H1 (cell line): ENCODE measurements around the gene PRKN. TPM values are rescaled to one million over a fixed set of nuclear protein-coding genes. Genes with fewer than 3 reads are reported as not detected.

Experiments used
- CTCF ChIA-PET: fragments of 300-600 bp; sonication (Branson Sonifier 250); formaldehyde crosslinking; loops from one replicate; lab custom pipeline; 2021; ENCODE audit not compliant: partially characterized antibody; lab: Charles Lee
- POLR2A ChIA-PET: fragments of 300-600 bp; sonication (Branson Sonifier 250); formaldehyde crosslinking; loops from one replicate; lab custom pipeline; 2021; ENCODE audit warnings: inconsistent platforms; ENCODE audit not compliant: partially characterized antibody; lab: Charles Lee
- DNase-seq, 2 experiments: peaks; one replicate each; pipeline versions ENCODE4 v3.0.0 to v3.0.0-alpha.2; 2010 to 2022; ENCODE audit warnings: low spot score in 2 of 2, low read depth in 1 of 2, mixed read lengths in 1 of 2
- FAIRE-seq: peaks from 2 replicates; lab custom pipeline; 2011; peaks lifted over from hg19 to GRCh38; lab: Jason Lieb, UNC
- H2AFZ ChIP-seq: 2 replicates; pipeline ENCODE4 v1.8.1; 2012; ENCODE audit warnings: low read length, inconsistent platforms
- H2AK5ac ChIP-seq: 2 replicates; pipeline ENCODE4 v1.6.1; 2013; ENCODE audit warnings: low read depth, low read length
- H2BK120ac ChIP-seq: replicated peaks from 2 replicates; pipeline ENCODE3; 2013; ENCODE audit warnings: low read depth, low read length, inconsistent platforms
- H2BK12ac ChIP-seq: 2 replicates; pipeline ENCODE4 v1.6.1; 2013; ENCODE audit warnings: low read depth, low read length
- H2BK15ac ChIP-seq: 2 replicates; pipeline ENCODE4 v1.6.1; 2013; ENCODE audit warnings: low read length
- H2BK20ac ChIP-seq: 2 replicates; pipeline ENCODE4 v1.6.1; 2013; ENCODE audit warnings: low read length
- H2BK5ac ChIP-seq: 2 replicates; pipeline ENCODE4 v1.6.1; 2013; ENCODE audit warnings: low read depth, low read length
- H3K14ac ChIP-seq: 2 replicates; pipeline ENCODE4 v1.6.1; 2013; ENCODE audit warnings: inconsistent platforms; ENCODE audit not compliant: insufficient read length
- H3K18ac ChIP-seq: 2 replicates; pipeline ENCODE4 v1.6.1; 2013; ENCODE audit warnings: low read length; ENCODE audit errors: extremely low read depth
- H3K23ac ChIP-seq: 2 replicates; pipeline ENCODE4 v1.6.1; 2013; ENCODE audit warnings: inconsistent platforms; ENCODE audit not compliant: insufficient read length
- H3K23me2 ChIP-seq: 2 replicates; pipeline ENCODE4 v1.6.1; 2013; ENCODE audit warnings: low read depth, low read length
- H3K27ac ChIP-seq: 2 replicates; pipeline ENCODE4 v1.6.1; 2011; ENCODE audit warnings: low read depth, low read length, inconsistent platforms
- H3K27me3 ChIP-seq, 4 experiments: replicated peaks in 1 of 4; 1 replicate in 1 of 4; 2 replicates in 3 of 4; pipeline versions ENCODE4 v1.6.1 to v1.8.1; 2011 to 2013; ENCODE audit warnings: low read length in 3 of 4, mild to moderate bottlenecking in 3 of 4, inconsistent platforms in 2 of 4, mixed read lengths in 2 of 4, moderate library complexity in 1 of 4; ENCODE audit not compliant: control insufficient read depth in 3 of 4, insufficient read depth in 3 of 4; ENCODE audit errors: extremely low read depth in 1 of 4
- H3K36me3 ChIP-seq, 4 experiments: 2 replicates each; pipeline versions ENCODE4 v1.6.1 to v1.8.1; 2011 to 2013; ENCODE audit warnings: mild to moderate bottlenecking in 4 of 4, low read length in 3 of 4, moderate library complexity in 2 of 4, control low read depth in 1 of 4, inconsistent platforms in 1 of 4; ENCODE audit not compliant: insufficient read depth in 4 of 4, control insufficient read depth in 2 of 4
- H3K4ac ChIP-seq: replicated peaks from 2 replicates; pipeline ENCODE3; 2013; ENCODE audit warnings: low read length, low read depth, mixed read lengths, inconsistent platforms; ENCODE audit not compliant: insufficient read length
- H3K4me1 ChIP-seq, 4 experiments: replicated peaks in 1 of 4; 1 replicate in 1 of 4; 2 replicates in 3 of 4; pipeline versions ENCODE4 v1.6.1 to v1.8.1; 2011 to 2013; ENCODE audit warnings: low read length in 3 of 4, inconsistent platforms in 2 of 4, mixed read lengths in 1 of 4; ENCODE audit not compliant: insufficient read depth in 4 of 4, control insufficient read depth in 3 of 4
- H3K4me2 ChIP-seq, 2 experiments: 2 replicates each; pipeline versions ENCODE4 v1.6.1 to v1.8.1; 2011 to 2013; ENCODE audit warnings: low read depth in 2 of 2, low read length in 2 of 2, control low read depth in 1 of 2, inconsistent platforms in 1 of 2, mild to moderate bottlenecking in 1 of 2; ENCODE audit not compliant: insufficient read depth in 1 of 2
- H3K4me3 ChIP-seq, 4 experiments: fragments of 200-600, 300-600 bp in 1 of 4; sonication (generic), shearing (Covaris generic), sonication (Bioruptor Twin) in 1 of 4; 2 replicates each; pipeline versions ENCODE4 v1.5.1 to v1.8.1; 2011 to 2016; ENCODE audit warnings: low read length in 4 of 4, low read depth in 3 of 4, control low read depth in 2 of 4, inconsistent platforms in 2 of 4, mild to moderate bottlenecking in 2 of 4, mixed read lengths in 1 of 4, moderate library complexity in 1 of 4; ENCODE audit not compliant: insufficient read depth in 2 of 4; ENCODE audit errors: extremely low read depth in 1 of 4
- H3K56ac ChIP-seq: replicated peaks from 2 replicates; pipeline ENCODE3; 2013; ENCODE audit warnings: low read depth, mild to moderate bottlenecking, mixed read lengths, low read length, inconsistent platforms; ENCODE audit not compliant: insufficient read length
- H3K79me1 ChIP-seq: 2 replicates; pipeline ENCODE4 v1.6.1; 2013; ENCODE audit warnings: low read depth, low read length, control low read depth
- H3K79me2 ChIP-seq, 2 experiments: 2 replicates each; pipeline versions ENCODE4 v1.6.1 to v1.8.1; 2012 to 2013; ENCODE audit warnings: low read length in 2 of 2, mild to moderate bottlenecking in 2 of 2, inconsistent platforms in 1 of 2; ENCODE audit not compliant: insufficient read depth in 2 of 2, control insufficient read depth in 1 of 2
- H3K9ac ChIP-seq, 4 experiments: replicated peaks in 1 of 4; 1 replicate in 1 of 4; 2 replicates in 3 of 4; pipeline versions ENCODE4 v1.6.1 to v1.8.1; 2011 to 2013; ENCODE audit warnings: low read depth in 3 of 4, low read length in 3 of 4, control low read depth in 2 of 4, mild to moderate bottlenecking in 2 of 4, moderate library complexity in 2 of 4, inconsistent platforms in 1 of 4; ENCODE audit errors: extremely low read depth in 1 of 4
- H3K9me3 ChIP-seq, 2 experiments: 2 replicates each; pipeline versions ENCODE4 v1.6.1 to v1.8.1; 2012 to 2013; ENCODE audit warnings: mild to moderate bottlenecking in 2 of 2, moderate library complexity in 2 of 2, control low read depth in 1 of 2, inconsistent platforms in 1 of 2, low read depth in 1 of 2, low read length in 1 of 2, mixed read lengths in 1 of 2; ENCODE audit not compliant: insufficient read depth in 2 of 2
- H4K20me1 ChIP-seq, 2 experiments: replicated peaks in 1 of 2; 2 replicates each; pipeline versions ENCODE3 to v1.8.1; 2011 to 2013; ENCODE audit warnings: inconsistent platforms in 2 of 2, low read length in 2 of 2, mild to moderate bottlenecking in 1 of 2; ENCODE audit not compliant: insufficient read depth in 2 of 2, control insufficient read depth in 1 of 2
- H4K5ac ChIP-seq: 2 replicates; pipeline ENCODE4 v1.6.1; 2013; ENCODE audit warnings: low read length, low read depth, mixed read lengths, inconsistent platforms; ENCODE audit not compliant: insufficient read length
- H4K8ac ChIP-seq: 2 replicates; pipeline ENCODE4 v1.8.0; 2013; ENCODE audit warnings: mild to moderate bottlenecking, moderate library complexity, low read length, inconsistent platforms; ENCODE audit not compliant: insufficient read depth; ENCODE audit errors: extremely low read depth
- H4K91ac ChIP-seq: replicated peaks from 2 replicates; pipeline ENCODE3; 2013; ENCODE audit warnings: low read length, mixed read lengths, inconsistent platforms; ENCODE audit not compliant: insufficient read length
- EGR1 ChIP-seq: IDR thresholded peaks from 2 replicates; pipeline ENCODE4 v1.6.1; 2011; ENCODE audit warnings: low read depth, low read length, borderline replicate concordance
- HDAC6 ChIP-seq: IDR thresholded peaks from one replicate; pipeline ENCODE4 v1.7.1; 2012; ENCODE audit warnings: low read depth, mild to moderate bottlenecking, inconsistent platforms, low read length, moderate library complexity
- JUND ChIP-seq: IDR thresholded peaks from 2 replicates; pipeline ENCODE4 v1.6.1; 2011; ENCODE audit warnings: mild to moderate bottlenecking, improper control_type of control experiment, low read length
- RNF2 ChIP-seq: fragments of 200-900, 300-1000 bp; sonication (generic); IDR thresholded peaks from 2 replicates; pipeline ENCODE4 v1.7.1; 2016; ENCODE audit warnings: borderline replicate concordance, low read depth, mild to moderate bottlenecking, antibody characterized with exemption, low read length; ENCODE audit not compliant: poor library complexity, severe bottlenecking; ENCODE audit errors: missing control alignments
- SRF ChIP-seq: IDR thresholded peaks from 2 replicates; pipeline ENCODE4 v1.6.1; 2011; ENCODE audit warnings: mild to moderate bottlenecking, low read depth, low read length, moderate library complexity
- WGBS, 2 experiments: shearing (Covaris generic) in 1 of 2; methylation state at CpG; one replicate each; pipeline versions ENCODE4 v1.1.6 to v1.1.7; 2013 to 2015; ENCODE audit warnings: low lambda C conversion rate in 2 of 2, mixed read lengths in 2 of 2, inconsistent platforms in 1 of 2, low coverage in 1 of 2, missing lambda C conversion rate in 1 of 2; ENCODE audit not compliant: insufficient replicate concordance in 2 of 2, insufficient coverage in 1 of 2, insufficient read length in 1 of 2; ENCODE audit errors: extremely low coverage in 1 of 2, missing lambda C conversion rate in 1 of 2; 5-methylcytosine and 5-hydroxymethylcytosine counted together
- polyA plus RNA-seq, 7 experiments: library from polyadenylated mRNA; depleted of rRNA in 3 of 7; stranded (reverse) in 5 of 7; unstranded in 2 of 7; fragments of >200 nt in 5 of 7; fragments of 200-250 nt in 2 of 7; gene quantifications; 1 replicate in 5 of 7; 2 replicates in 1 of 7; 4 replicates in 1 of 7; pipeline versions ENCODE4 v1.2.1 to v1.2.3, GENCODE V29; 2011 to 2013; ENCODE audit warnings: missing spikeins in 2 of 7, mixed read lengths in 2 of 7
- total RNA-seq: library from RNA; stranded (reverse); fragmentation: NEBNext Ultra II Directional; extraction: Animal tissue kit (Norgen Biotek cat#: 25700); gene quantifications from 2 replicates; pipeline ENCODE4 v1.2.1, GENCODE V29; 2021
- TF ChIP-seq, protein P1 (sequence below), 3 experiments: IDR thresholded peaks; 1 replicate in 2 of 3; 2 replicates in 1 of 3; pipeline versions ENCODE4 v1.5.1 to v1.6.1; 2011; ENCODE audit warnings: low read length in 3 of 3, mild to moderate bottlenecking in 3 of 3, inconsistent platforms in 2 of 3, low read depth in 1 of 3, moderate library complexity in 1 of 3; ENCODE audit not compliant: insufficient read depth in 1 of 3; ENCODE audit errors: control extremely low read depth in 1 of 3

Gene PRKN
- total and polyA plus RNA-seq, 2 of the 8 experiments (the other 6 are each of a cell fraction or from before 2014, with no cell fraction given): 0.13 to 0.29 TPM

DNA sequence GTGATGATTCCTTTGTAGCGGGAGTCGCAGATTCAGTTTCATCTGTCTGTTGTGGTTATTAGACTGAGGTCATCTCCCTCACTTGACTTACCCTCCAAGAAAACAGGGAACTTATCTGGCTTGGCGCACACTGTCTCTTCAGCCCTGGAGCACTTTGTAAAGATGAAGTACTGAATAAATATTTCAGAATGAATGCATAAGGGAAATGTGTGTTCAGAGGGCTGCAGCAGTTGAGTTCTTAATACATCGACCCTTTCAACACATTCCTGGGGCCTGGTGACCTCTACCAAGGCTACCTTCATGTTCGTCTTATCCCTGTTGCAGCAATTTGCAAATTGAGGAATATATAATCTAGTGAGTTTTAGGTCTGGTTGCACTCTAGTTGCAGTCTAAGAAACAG lies 801.2 kb downstream of the PRKN start:
- Histone ChIP-seq H2BK5ac (no peak overlapping the region), H3K79me1 (no peaks in the 10 kb centered on the region), H2AK5ac (no peak overlapping the region), H3K27me3 (no peaks in the 10 kb centered on the region), H3K23me2 (no peaks in the 10 kb centered on the region), H2BK120ac (no peak overlapping the region), H3K9me3 (no peaks in the 10 kb centered on the region), H4K5ac (no peak overlapping the region), H3K4me1 (no peaks in the 10 kb centered on the region), H3K14ac (no peak overlapping the region), H4K8ac (no peak overlapping the region), H4K91ac (no peak overlapping the region), H3K23ac (no peak overlapping the region), H3K4me2 (no peak overlapping the region), H3K79me2 (no peaks in the 10 kb centered on the region), H2BK20ac (no peak overlapping the region), H2AFZ (no peak overlapping the region), H3K9ac (no peak overlapping the region), H4K20me1 (no peaks in the 10 kb centered on the region), H3K18ac (no peak overlapping the region), H3K27ac (no peak overlapping the region), H2BK15ac (no peak overlapping the region), H3K4me3 (no peak overlapping the region), H2BK12ac (no peak overlapping the region), H3K56ac (no peak overlapping the region), H3K36me3 (no peaks in the 10 kb centered on the region), H3K4ac (no peak overlapping the region)
- no peak for TF ChIP-seq HDAC6
- no peak for TF ChIP-seq EGR1
- TF ChIP-seq JUND: no peak
- TF ChIP-seq SRF: no peak
- no peak for TF ChIP-seq RNF2
- TF ChIP-seq, protein P1, sequence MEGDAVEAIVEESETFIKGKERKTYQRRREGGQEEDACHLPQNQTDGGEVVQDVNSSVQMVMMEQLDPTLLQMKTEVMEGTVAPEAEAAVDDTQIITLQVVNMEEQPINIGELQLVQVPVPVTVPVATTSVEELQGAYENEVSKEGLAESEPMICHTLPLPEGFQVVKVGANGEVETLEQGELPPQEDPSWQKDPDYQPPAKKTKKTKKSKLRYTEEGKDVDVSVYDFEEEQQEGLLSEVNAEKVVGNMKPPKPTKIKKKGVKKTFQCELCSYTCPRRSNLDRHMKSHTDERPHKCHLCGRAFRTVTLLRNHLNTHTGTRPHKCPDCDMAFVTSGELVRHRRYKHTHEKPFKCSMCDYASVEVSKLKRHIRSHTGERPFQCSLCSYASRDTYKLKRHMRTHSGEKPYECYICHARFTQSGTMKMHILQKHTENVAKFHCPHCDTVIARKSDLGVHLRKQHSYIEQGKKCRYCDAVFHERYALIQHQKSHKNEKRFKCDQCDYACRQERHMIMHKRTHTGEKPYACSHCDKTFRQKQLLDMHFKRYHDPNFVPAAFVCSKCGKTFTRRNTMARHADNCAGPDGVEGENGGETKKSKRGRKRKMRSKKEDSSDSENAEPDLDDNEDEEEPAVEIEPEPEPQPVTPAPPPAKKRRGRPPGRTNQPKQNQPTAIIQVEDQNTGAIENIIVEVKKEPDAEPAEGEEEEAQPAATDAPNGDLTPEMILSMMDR (IDR thresholded peaks at IDR 0.05; ENCODE audit: control extremely low read depth in 1 of 3, insufficient read depth in 1 of 3, low read depth in 1 of 3, low read length in 3 of 3): no peak
- DNase-seq: no peak
- ChIA-PET POLR2A (no interaction called here), CTCF (interaction anchor here (1.0 to 1.5 kb wide), 2 partner anchors 92 to 489 kb away, joined by 3 read pairs; no protein-coding TSS in a partner anchor)
- 88% methylated on average over 5 of the region's 5 CpGs; no CpG with 5 or more reads in 1 of the 2 experiments for WGBS, 2 experiments
- no peak for FAIRE-seq
